OCI-LY1 (cell line): ENCODE results near the gene GFPT1.

Experiments used
- H2AFZ ChIP-seq: fragments of 200-600 bp; sonication (generic), shearing (Covaris generic); 2 replicates; pipeline ENCODE4 v1.6.0; 2014; ENCODE audit warnings: antibody characterized with exemption, mild to moderate bottlenecking, low read length
- H3F3A ChIP-seq: fragments of 200-600 bp; sonication (generic), shearing (Covaris generic); 2 replicates; pipeline ENCODE4 v1.6.0; 2014; ENCODE audit warnings: mild to moderate bottlenecking, antibody characterized with exemption, low read length, moderate library complexity; ENCODE audit not compliant: insufficient read depth
- H3K27ac ChIP-seq: fragments of 200-600 bp; sonication (generic); 2 replicates; pipeline ENCODE4 v1.5.1; 2014; ENCODE audit warnings: low read length, mixed run types, mild to moderate bottlenecking, low read depth; ENCODE audit not compliant: poor library complexity, severe bottlenecking
- H3K27me3 ChIP-seq: fragments of 200-600 bp; sonication (generic); 2 replicates; pipeline ENCODE4 v1.6.0; 2014; ENCODE audit warnings: antibody characterized with exemption, mild to moderate bottlenecking, low read length, moderate library complexity; ENCODE audit not compliant: insufficient read depth
- H3K36me3 ChIP-seq: fragments of 200-600 bp; sonication (generic); 2 replicates; pipeline ENCODE4 v1.6.1; 2014; ENCODE audit warnings: mild to moderate bottlenecking, antibody characterized with exemption, low read length, moderate library complexity, mixed read lengths; ENCODE audit not compliant: insufficient read depth
- H3K4me1 ChIP-seq: fragments of 200-600 bp; sonication (generic); 2 replicates; pipeline ENCODE4 v1.5.1; 2014; ENCODE audit warnings: mild to moderate bottlenecking, low read length, moderate library complexity; ENCODE audit not compliant: insufficient read depth, severe bottlenecking
- H3K4me2 ChIP-seq: fragments of 200-600 bp; sonication (generic), shearing (Covaris generic); 2 replicates; pipeline ENCODE4 v1.6.1; 2014; ENCODE audit warnings: low read length
- H3K4me3 ChIP-seq: fragments of 200-600 bp; sonication (generic); 2 replicates; pipeline ENCODE4 v1.5.1; 2014; ENCODE audit warnings: low read length, low read depth, mild to moderate bottlenecking, mixed read lengths; ENCODE audit not compliant: poor library complexity, severe bottlenecking
- H3K79me2 ChIP-seq: fragments of 200-600 bp; shearing (Covaris generic); 2 replicates; pipeline ENCODE4 v1.6.1; 2016; ENCODE audit warnings: mixed run types, low read length, mixed read lengths; ENCODE audit not compliant: insufficient read depth
- H3K9ac ChIP-seq: fragments of 200-600 bp; sonication (generic), shearing (Covaris generic); 2 replicates; pipeline ENCODE4 v1.6.1; 2014; ENCODE audit warnings: mild to moderate bottlenecking, low read length, mixed read lengths
- H3K9me2 ChIP-seq: fragments of 200-600 bp; sonication (generic), shearing (Covaris generic); 2 replicates; pipeline ENCODE4 v1.6.1; 2014; ENCODE audit warnings: low read depth, mild to moderate bottlenecking, low read length, mixed read lengths
- H3K9me3 ChIP-seq: fragments of 200-600 bp; shearing (Covaris generic); 2 replicates; pipeline ENCODE4 v1.6.1; 2014; ENCODE audit warnings: low read length, mixed read lengths
- H4K20me1 ChIP-seq: fragments of 200-600 bp; sonication (generic), shearing (Covaris generic); 2 replicates; pipeline ENCODE4 v1.6.0; 2016; ENCODE audit warnings: mild to moderate bottlenecking, low read length; ENCODE audit not compliant: insufficient read depth
- EZH2 ChIP-seq: fragments of 200-600 bp; sonication (generic), shearing (Covaris generic); IDR thresholded peaks from 2 replicates; pipeline ENCODE4 v1.8.0; 2017; ENCODE audit warnings: borderline replicate concordance, mixed run types, mild to moderate bottlenecking, antibody characterized with exemption, low read length, moderate library complexity, mixed read lengths
- TF ChIP-seq, protein P1 (sequence below): fragments of 200-600 bp; sonication (generic), shearing (Covaris generic); IDR thresholded peaks from 2 replicates; pipeline ENCODE4 v1.5.1; 2017; ENCODE audit warnings: mild to moderate bottlenecking, antibody characterized with exemption, low read length, moderate library complexity, mixed read lengths

The GFPT1 gene

GRCh38 chr2:69353360-69353759 is 33.7 kb downstream of the GFPT1 start:
- TF ChIP-seq, protein P1, sequence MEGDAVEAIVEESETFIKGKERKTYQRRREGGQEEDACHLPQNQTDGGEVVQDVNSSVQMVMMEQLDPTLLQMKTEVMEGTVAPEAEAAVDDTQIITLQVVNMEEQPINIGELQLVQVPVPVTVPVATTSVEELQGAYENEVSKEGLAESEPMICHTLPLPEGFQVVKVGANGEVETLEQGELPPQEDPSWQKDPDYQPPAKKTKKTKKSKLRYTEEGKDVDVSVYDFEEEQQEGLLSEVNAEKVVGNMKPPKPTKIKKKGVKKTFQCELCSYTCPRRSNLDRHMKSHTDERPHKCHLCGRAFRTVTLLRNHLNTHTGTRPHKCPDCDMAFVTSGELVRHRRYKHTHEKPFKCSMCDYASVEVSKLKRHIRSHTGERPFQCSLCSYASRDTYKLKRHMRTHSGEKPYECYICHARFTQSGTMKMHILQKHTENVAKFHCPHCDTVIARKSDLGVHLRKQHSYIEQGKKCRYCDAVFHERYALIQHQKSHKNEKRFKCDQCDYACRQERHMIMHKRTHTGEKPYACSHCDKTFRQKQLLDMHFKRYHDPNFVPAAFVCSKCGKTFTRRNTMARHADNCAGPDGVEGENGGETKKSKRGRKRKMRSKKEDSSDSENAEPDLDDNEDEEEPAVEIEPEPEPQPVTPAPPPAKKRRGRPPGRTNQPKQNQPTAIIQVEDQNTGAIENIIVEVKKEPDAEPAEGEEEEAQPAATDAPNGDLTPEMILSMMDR = no peak
- TF ChIP-seq EZH2 = no peak

DNA sequence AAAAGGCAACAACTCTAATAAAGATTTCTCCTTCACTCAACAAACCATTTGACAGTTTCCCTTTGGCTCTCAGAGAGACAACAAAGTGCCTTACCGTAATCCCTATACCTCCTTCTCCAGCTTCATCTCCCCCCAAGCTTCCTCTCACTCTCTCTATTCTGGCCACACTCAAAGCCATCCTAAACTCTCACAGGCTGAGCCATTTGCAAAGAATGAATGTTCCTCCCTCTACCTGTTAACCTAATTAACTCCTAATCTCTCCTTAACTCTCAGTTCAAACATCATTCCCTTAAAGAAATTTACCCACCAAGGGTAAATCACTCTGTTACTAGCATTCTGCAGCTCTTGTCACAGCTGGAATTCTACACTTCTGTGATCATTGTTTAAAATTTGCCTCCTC is 38.2 kb downstream of the GFPT1 start:
- no peak for TF ChIP-seq EZH2
- TF ChIP-seq, protein P1 = no peak
- Histone ChIP-seq H3K27me3 (no peaks in the 10 kb centered on the region), H4K20me1 (no peaks in the 10 kb centered on the region), H3K36me3 (peaks cover 48% of the 10 kb centered on the region), H2AFZ (no peak overlapping the region), H3K4me2 (no peak overlapping the region), H3K4me3 (no peak overlapping the region), H3K4me1 (no peaks in the 10 kb centered on the region), H3F3A (no peaks in the 10 kb centered on the region), H3K9me3 (no peaks in the 10 kb centered on the region), H3K27ac (no peak overlapping the region), H3K9ac (no peak overlapping the region), H3K9me2 (no peaks in the 10 kb centered on the region), H3K79me2 (no peaks in the 10 kb centered on the region)

More at GRCh38 chr2:69353360-69353759, 33.7 kb downstream of the GFPT1 start:
- no peaks in the 10 kb centered on the region for H3K9me3 ChIP-seq
- H3K4me2 ChIP-seq = no peak overlapping the region
- H2AFZ ChIP-seq = no peak overlapping the region
- no peaks in the 10 kb centered on the region for H4K20me1 ChIP-seq
- H3K9me2 ChIP-seq = no peaks in the 10 kb centered on the region
- H3K36me3 ChIP-seq = peaks cover 45% of the 10 kb centered on the region
- no peaks in the 10 kb centered on the region for H3F3A ChIP-seq
- H3K4me3 ChIP-seq = no peak overlapping the region
- no peaks in the 10 kb centered on the region for H3K27me3 ChIP-seq
- no peak overlapping the region for H3K9ac ChIP-seq
- H3K4me1 ChIP-seq = no peaks in the 10 kb centered on the region
- H3K79me2 ChIP-seq = no peaks in the 10 kb centered on the region
- H3K27ac ChIP-seq = no peak overlapping the region

GRCh38 chr2:69345434-69345833 is 41.6 kb downstream of the GFPT1 start:
- Histone ChIP-seq H3K4me3 (no peak overlapping the region), H3K9ac (no peak overlapping the region), H3K4me1 (no peaks in the 10 kb centered on the region), H3K4me2 (no peak overlapping the region), H3K9me3 (no peaks in the 10 kb centered on the region), H3K27me3 (no peaks in the 10 kb centered on the region), H3K79me2 (no peaks in the 10 kb centered on the region), H3K9me2 (no peaks in the 10 kb centered on the region), H3F3A (no peaks in the 10 kb centered on the region), H3K27ac (no peak overlapping the region), H2AFZ (no peak overlapping the region), H4K20me1 (no peaks in the 10 kb centered on the region), H3K36me3 (peaks cover 77% of the 10 kb centered on the region)
- TF ChIP-seq, protein P1 = no peak
- no peak for TF ChIP-seq EZH2
